Keratinocyte (primary cell): ENCODE results near the gene NHLH1.
"Not testable (repeated sequence)": the region's sequence is repeated elsewhere in the genome, so short reads cannot be mapped to it uniquely, and the experiment has no call there.

Source experiments
- EZH2 ChIP-seq: IDR thresholded peaks from one replicate; pipeline ENCODE4 v1.6.1; 2012; ENCODE audit warnings: inconsistent platforms, mild to moderate bottlenecking, low read length, moderate library complexity
- TF ChIP-seq, protein P1 (sequence below), 3 experiments: IDR thresholded peaks in 1 of 3; conservative IDR thresholded peaks in 1 of 3; optimal IDR thresholded peaks in 1 of 3; 2 replicates in 2 of 3; 3 replicates in 1 of 3; pipeline versions ENCODE3 to v1.5.1; 2011; ENCODE audit warnings: low read length in 3 of 3, mild to moderate bottlenecking in 3 of 3, moderate library complexity in 2 of 3, control low read depth in 1 of 3, inconsistent platforms in 1 of 3; ENCODE audit not compliant: insufficient read depth in 2 of 3; ENCODE audit errors: extremely low read depth in 1 of 3

DNA sequence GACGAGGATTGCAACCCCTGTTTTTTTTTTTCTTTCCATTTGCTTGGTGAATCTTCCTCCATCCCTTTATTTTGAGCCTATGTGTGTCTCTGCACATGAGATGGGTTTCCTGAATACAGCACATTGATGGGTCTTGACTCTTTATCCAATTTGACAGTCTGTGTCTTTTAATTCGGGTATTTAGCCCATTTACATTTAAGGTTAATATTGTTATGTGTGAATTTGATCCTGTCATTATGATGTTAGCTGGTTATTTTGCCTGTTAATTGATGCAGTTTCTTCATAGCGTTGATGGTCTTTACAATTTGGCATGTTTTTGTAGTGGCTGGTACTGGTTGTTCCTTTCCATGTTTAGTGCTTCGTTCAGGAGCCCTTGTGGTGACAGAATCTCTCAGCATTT, 21.5 kb downstream of the NHLH1 start:
- TF ChIP-seq, protein P1, sequence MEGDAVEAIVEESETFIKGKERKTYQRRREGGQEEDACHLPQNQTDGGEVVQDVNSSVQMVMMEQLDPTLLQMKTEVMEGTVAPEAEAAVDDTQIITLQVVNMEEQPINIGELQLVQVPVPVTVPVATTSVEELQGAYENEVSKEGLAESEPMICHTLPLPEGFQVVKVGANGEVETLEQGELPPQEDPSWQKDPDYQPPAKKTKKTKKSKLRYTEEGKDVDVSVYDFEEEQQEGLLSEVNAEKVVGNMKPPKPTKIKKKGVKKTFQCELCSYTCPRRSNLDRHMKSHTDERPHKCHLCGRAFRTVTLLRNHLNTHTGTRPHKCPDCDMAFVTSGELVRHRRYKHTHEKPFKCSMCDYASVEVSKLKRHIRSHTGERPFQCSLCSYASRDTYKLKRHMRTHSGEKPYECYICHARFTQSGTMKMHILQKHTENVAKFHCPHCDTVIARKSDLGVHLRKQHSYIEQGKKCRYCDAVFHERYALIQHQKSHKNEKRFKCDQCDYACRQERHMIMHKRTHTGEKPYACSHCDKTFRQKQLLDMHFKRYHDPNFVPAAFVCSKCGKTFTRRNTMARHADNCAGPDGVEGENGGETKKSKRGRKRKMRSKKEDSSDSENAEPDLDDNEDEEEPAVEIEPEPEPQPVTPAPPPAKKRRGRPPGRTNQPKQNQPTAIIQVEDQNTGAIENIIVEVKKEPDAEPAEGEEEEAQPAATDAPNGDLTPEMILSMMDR (optimal IDR thresholded peaks at IDR 0.05 in 1 of 3, IDR thresholded peaks at IDR 0.05 in 1 of 3, conservative IDR thresholded peaks at IDR 0.05 in 1 of 3; ENCODE audit: extremely low read depth in 1 of 3, insufficient read depth in 2 of 3, low read length in 3 of 3) = not testable (repeated sequence)
- TF ChIP-seq EZH2 = not testable (repeated sequence)
